GM21367 (cell line): ENCODE results near the gene PIP5KL1.

Experiments
- ATAC-seq: cut with Tn5 transposase; IDR thresholded peaks from one replicate; pipeline ENCODE4 v1.9.1; 2021; ENCODE audit not compliant: unreplicated experiment

Gene PIP5KL1

GRCh38 chr9:127934986-127935385 lies 4.4 kb upstream of the PIP5KL1 start:
- no peak for ATAC-seq

GRCh38 chr9:127934248-127934647 lies 3.7 kb upstream of the PIP5KL1 start:
- ATAC-seq, result no peak

GRCh38 chr9:127931092-127931881 lies 710 bp upstream of the PIP5KL1 start:
- no peak for ATAC-seq

GRCh38 chr9:127929625-127929979 lies 975 bp downstream of the PIP5KL1 start:
- ATAC-seq, result no peak

- no peak for ATAC-seq
Observed at GRCh38 chr9:127928676-127929624, 1.6 kb downstream of the PIP5KL1 start.

- no peak for ATAC-seq
Observed at GRCh38 chr9:127927988-127928675, 2.4 kb downstream of the PIP5KL1 start.

GRCh38 chr9:127927201-127927987 lies 3.2 kb downstream of the PIP5KL1 start:
- no peak for ATAC-seq

GRCh38 chr9:127926906-127927200 lies 3.7 kb downstream of the PIP5KL1 start:
- no peak for ATAC-seq

- ATAC-seq, result no peak
Observed at GRCh38 chr9:127925959-127926905, 4.3 kb downstream of the PIP5KL1 start.

GRCh38 chr9:127924736-127925444 lies 5.7 kb downstream of the PIP5KL1 start:
- ATAC-seq, result no peak

GRCh38 chr9:127923771-127924170 lies 6.8 kb downstream of the PIP5KL1 start:
- ATAC-seq, result no peak

- no peak for ATAC-seq
Observed at GRCh38 chr9:127923046-127923445, 7.5 kb downstream of the PIP5KL1 start.

- no peak for ATAC-seq
Observed at GRCh38 chr9:127921557-127922120, 8.9 kb downstream of the PIP5KL1 start.

GRCh38 chr9:127920794-127921193 lies 9.8 kb downstream of the PIP5KL1 start:
- ATAC-seq, result no peak

GRCh38 chr9:127919253-127919815 lies 11.2 kb downstream of the PIP5KL1 start:
- no peak for ATAC-seq

- no peak for ATAC-seq
Observed at GRCh38 chr9:127918183-127919107, 12.1 kb downstream of the PIP5KL1 start.

- ATAC-seq, result no peak
Observed at GRCh38 chr9:127917603-127918002, 13.0 kb downstream of the PIP5KL1 start.
